ENCODE data around the gene RGL1.

Gene RGL1

GRCh38 chr1:183824291-183824690 lies 19.4 kb downstream of the RGL1 start:
- Mint-ChIP-seq H3K9me3 (ENCODE audit: low read depth) (no peaks in the 10 kb centered on the region), H3K27me3 (no peaks in the 10 kb centered on the region), H3K4me1 (ENCODE audit: low read depth) (no peaks in the 10 kb centered on the region), H3K27ac (no peak overlapping the region), H3K4me3 (no peak overlapping the region), H3K36me3 (no peaks in the 10 kb centered on the region)

DNA sequence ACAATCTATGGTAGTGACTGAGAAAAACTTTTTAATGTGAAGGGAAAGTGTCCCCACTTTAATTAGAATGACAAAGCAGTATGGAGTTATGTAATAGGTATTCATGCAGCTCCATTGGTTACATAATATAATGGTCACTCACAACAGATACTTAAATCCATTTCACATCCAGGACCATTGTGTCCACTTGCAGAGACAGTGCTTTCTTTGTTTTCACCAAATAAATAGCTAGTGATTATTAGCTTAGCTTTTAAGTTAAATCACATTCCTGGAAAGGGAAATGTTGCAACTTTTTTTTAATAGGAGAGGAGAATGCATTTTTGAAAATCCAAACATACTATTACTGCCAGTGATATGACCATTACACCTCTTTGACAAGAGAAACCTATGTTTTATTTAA lies 22.9 kb downstream of the RGL1 start:
- no peak overlapping the region for H3K27ac Mint-ChIP-seq
- no peaks in the 10 kb centered on the region for H3K4me1 Mint-ChIP-seq (ENCODE audit: low read depth)
- H3K27me3 Mint-ChIP-seq: no peaks in the 10 kb centered on the region
- H3K9me3 Mint-ChIP-seq (ENCODE audit: low read depth): no peaks in the 10 kb centered on the region
- no peak overlapping the region for H3K4me3 Mint-ChIP-seq
- no peaks in the 10 kb centered on the region for H3K36me3 Mint-ChIP-seq

- no peaks in the 10 kb centered on the region for H3K9me3 Mint-ChIP-seq (ENCODE audit: low read depth)
- no peak overlapping the region for H3K4me3 Mint-ChIP-seq
- no peaks in the 10 kb centered on the region for H3K36me3 Mint-ChIP-seq
- H3K27me3 Mint-ChIP-seq: no peaks in the 10 kb centered on the region
- no peak overlapping the region for H3K27ac Mint-ChIP-seq
- no peaks in the 10 kb centered on the region for H3K4me1 Mint-ChIP-seq (ENCODE audit: low read depth)
Observed at GRCh38 chr1:183830389-183830788, 25.5 kb downstream of the RGL1 start.

DNA sequence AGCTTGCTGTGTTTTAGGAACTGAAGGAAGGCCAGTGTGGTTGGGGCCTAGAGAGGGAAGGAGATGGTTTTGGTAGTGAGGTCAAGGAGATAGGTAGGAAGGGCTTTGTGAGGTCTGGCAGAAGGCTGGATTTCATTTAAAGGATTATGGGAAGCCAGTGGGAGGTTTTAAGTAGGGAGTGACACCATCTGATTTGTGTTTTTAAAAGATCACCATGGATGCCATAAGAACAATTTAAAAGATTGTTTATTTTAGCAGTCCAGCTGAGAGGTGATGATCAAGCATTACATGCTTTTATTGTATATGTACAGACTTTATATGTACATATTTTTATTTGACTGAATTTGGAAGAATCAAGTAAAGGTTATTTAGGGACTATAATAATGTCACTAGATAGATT lies 26.4 kb downstream of the RGL1 start:
- Mint-ChIP-seq H3K9me3 (ENCODE audit: low read depth) (no peaks in the 10 kb centered on the region), H3K27me3 (no peaks in the 10 kb centered on the region), H3K27ac (no peak overlapping the region), H3K4me1 (ENCODE audit: low read depth) (no peaks in the 10 kb centered on the region), H3K4me3 (no peak overlapping the region), H3K36me3 (no peaks in the 10 kb centered on the region)

- H3K9me3 Mint-ChIP-seq (ENCODE audit: low read depth): no peaks in the 10 kb centered on the region
- no peaks in the 10 kb centered on the region for H3K4me1 Mint-ChIP-seq (ENCODE audit: low read depth)
- H3K36me3 Mint-ChIP-seq: no peaks in the 10 kb centered on the region
- no peak overlapping the region for H3K27ac Mint-ChIP-seq
- H3K4me3 Mint-ChIP-seq: no peak overlapping the region
- no peaks in the 10 kb centered on the region for H3K27me3 Mint-ChIP-seq
Observed at GRCh38 chr1:183832459-183832858, 27.5 kb downstream of the RGL1 start.

GRCh38 chr1:183834568-183834967 lies 29.6 kb downstream of the RGL1 start:
- Mint-ChIP-seq H3K4me3 (no peak overlapping the region), H3K36me3 (no peaks in the 10 kb centered on the region), H3K27ac (no peak overlapping the region), H3K4me1 (ENCODE audit: low read depth) (no peaks in the 10 kb centered on the region), H3K27me3 (no peaks in the 10 kb centered on the region), H3K9me3 (ENCODE audit: low read depth) (no peaks in the 10 kb centered on the region)

DNA sequence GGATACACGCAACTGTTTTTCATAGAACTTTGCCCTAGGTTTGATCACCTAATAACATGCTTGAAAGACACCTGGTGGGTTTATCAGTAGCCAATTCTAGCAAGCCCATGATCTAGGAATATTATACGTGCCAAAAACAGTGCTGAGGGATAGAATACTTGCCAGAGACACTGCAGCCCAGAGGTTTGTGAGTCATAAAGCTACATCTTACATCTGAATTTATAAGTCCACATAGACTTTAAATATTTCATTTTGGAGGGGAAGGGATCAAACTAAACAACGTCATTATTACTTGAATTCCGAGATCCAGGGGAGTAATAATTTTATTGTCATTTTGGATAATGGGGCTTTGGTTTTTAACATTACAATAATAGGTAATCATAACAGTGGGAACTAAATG lies 31.7 kb downstream of the RGL1 start:
- Mint-ChIP-seq H3K4me3 (no peak overlapping the region), H3K9me3 (ENCODE audit: low read depth) (no peaks in the 10 kb centered on the region), H3K27me3 (no peaks in the 10 kb centered on the region)

DNA sequence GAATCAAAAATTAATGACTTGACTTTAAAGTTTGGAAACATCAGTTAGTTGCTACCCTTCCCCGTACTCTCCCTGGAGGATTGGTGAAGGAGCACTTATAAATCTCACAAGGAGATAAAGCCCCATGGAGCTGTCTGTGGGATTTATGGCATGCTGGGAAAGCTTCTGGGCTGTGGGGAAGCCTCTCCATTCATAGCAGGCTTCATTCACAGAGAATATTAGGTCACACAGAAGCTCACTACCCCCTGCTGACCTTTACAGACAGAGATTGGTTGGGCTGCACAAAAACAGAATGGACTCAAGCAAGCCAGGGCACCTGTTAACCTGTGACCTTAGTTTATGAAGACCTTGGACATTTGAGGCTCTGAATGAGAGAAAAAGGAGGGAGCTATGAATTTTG lies 32.1 kb downstream of the RGL1 start:
- no peak overlapping the region for H3K27ac Mint-ChIP-seq
- H3K27me3 Mint-ChIP-seq: no peaks in the 10 kb centered on the region
- no peaks in the 10 kb centered on the region for H3K36me3 Mint-ChIP-seq
- H3K4me3 Mint-ChIP-seq: no peak overlapping the region
- H3K4me1 Mint-ChIP-seq (ENCODE audit: low read depth): peaks cover 6% of the 10 kb centered on the region
- no peaks in the 10 kb centered on the region for H3K9me3 Mint-ChIP-seq (ENCODE audit: low read depth)

More for the DNA sequence above, 31.7 kb downstream of the RGL1 start:
- no peaks in the 10 kb centered on the region for H3K36me3 Mint-ChIP-seq
- H3K27ac Mint-ChIP-seq: no peak overlapping the region
- H3K4me1 Mint-ChIP-seq (ENCODE audit: low read depth): peaks cover 1% of the 10 kb centered on the region

- Mint-ChIP-seq H3K36me3 (no peaks in the 10 kb centered on the region), H3K4me3 (no peak overlapping the region), H3K4me1 (ENCODE audit: low read depth) (peaks cover 15% of the 10 kb centered on the region), H3K27ac (no peak overlapping the region), H3K27me3 (no peaks in the 10 kb centered on the region), H3K9me3 (ENCODE audit: low read depth) (no peaks in the 10 kb centered on the region)
Observed at GRCh38 chr1:183838221-183838620, 33.3 kb downstream of the RGL1 start.

DNA sequence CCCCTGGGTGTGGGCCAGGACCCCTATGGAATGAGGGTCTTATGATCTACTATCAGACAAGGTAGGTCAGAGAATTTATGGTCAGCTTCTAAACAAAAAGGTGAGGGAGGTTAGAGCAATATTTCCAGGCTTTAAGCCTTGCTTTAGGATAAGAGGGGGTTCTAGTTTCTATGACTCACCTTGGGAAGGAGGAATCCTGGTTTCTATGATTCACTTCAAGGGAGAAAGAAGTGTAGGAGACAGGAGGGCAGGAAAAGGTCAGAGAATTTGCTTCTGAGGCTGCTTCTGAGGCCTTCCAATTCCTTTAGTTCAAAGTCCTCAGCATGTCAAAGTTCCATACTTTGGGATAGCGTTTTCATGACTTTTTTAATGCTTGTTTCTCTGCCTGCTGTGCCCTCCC lies 35.2 kb downstream of the RGL1 start:
- H3K4me3 Mint-ChIP-seq: no peak overlapping the region
- no peaks in the 10 kb centered on the region for H3K9me3 Mint-ChIP-seq (ENCODE audit: low read depth)
- H3K4me1 Mint-ChIP-seq (ENCODE audit: low read depth): peaks cover 15% of the 10 kb centered on the region
- H3K27me3 Mint-ChIP-seq: no peaks in the 10 kb centered on the region
- H3K27ac Mint-ChIP-seq: no peak overlapping the region
- no peaks in the 10 kb centered on the region for H3K36me3 Mint-ChIP-seq

GRCh38 chr1:183841550-183841949 lies 36.6 kb downstream of the RGL1 start:
- peak overlapping the region; percentile 67 for H3K27ac Mint-ChIP-seq
- H3K4me3 Mint-ChIP-seq: peak overlapping the region; percentile 3
- H3K36me3 Mint-ChIP-seq: peaks cover 3% of the 10 kb centered on the region

GRCh38 chr1:183841950-183842794 lies 37.3 kb downstream of the RGL1 start:
- Mint-ChIP-seq H3K27ac (peak overlapping the region; percentile 67), H3K4me3 (peak overlapping the region; percentile 42), H3K36me3 (peaks cover 3% of the 10 kb centered on the region), H3K27me3 (no peaks in the 10 kb centered on the region), H3K4me1 (ENCODE audit: low read depth) (peaks cover 15% of the 10 kb centered on the region), H3K9me3 (ENCODE audit: low read depth) (no peaks in the 10 kb centered on the region)

More at GRCh38 chr1:183841550-183841949, 36.6 kb downstream of the RGL1 start:
- H3K27me3 Mint-ChIP-seq: no peaks in the 10 kb centered on the region
- no peaks in the 10 kb centered on the region for H3K9me3 Mint-ChIP-seq (ENCODE audit: low read depth)
- peaks cover 15% of the 10 kb centered on the region for H3K4me1 Mint-ChIP-seq (ENCODE audit: low read depth)

DNA sequence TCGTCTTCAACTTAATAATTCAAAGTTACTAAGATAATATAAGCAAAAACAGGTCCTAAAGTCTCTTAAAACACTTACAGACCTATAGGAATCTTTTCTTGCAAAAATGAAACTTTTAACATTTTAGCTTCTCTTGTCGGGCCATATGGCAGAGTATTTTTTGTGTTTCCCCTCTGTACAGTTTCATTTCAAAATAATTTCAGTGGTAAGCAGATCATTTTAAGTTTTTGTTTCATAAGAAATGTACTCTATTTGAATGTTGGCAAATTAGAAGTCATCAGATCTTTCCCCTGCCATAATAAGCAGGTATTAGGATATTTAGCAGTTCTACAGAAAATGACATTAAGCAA lies 37.9 kb downstream of the RGL1 start:
- Mint-ChIP-seq H3K9me3 (ENCODE audit: low read depth) (no peaks in the 10 kb centered on the region), H3K36me3 (peaks cover 5% of the 10 kb centered on the region), H3K4me1 (ENCODE audit: low read depth) (peaks cover 15% of the 10 kb centered on the region), H3K27me3 (no peaks in the 10 kb centered on the region), H3K27ac (peak overlapping the region; percentile 55), H3K4me3 (peak overlapping the region; percentile 42)

GRCh38 chr1:183844806-183845205 lies 39.9 kb downstream of the RGL1 start:
- Mint-ChIP-seq H3K36me3 (peaks cover 5% of the 10 kb centered on the region), H3K4me3 (no peak overlapping the region), H3K27me3 (no peaks in the 10 kb centered on the region), H3K27ac (no peak overlapping the region), H3K4me1 (ENCODE audit: low read depth) (peaks cover 15% of the 10 kb centered on the region), H3K9me3 (ENCODE audit: low read depth) (no peaks in the 10 kb centered on the region)

DNA sequence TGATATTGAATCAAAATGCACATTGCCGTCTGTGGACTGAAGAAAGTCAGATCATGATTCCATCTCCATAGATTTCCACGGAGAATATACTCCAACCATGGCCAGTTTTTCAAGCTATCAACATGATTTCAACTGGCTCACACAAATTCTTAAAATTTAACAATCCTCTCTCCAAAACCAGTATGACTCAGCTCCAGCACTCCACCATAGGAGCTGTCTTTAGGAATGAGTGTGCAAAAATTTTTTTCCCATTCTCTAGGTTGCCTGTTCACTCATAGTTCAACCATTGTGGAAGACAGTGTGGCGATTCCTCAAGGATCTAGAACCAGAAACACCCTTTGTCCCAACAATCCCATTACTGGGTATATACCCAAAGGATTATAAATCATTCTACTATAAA lies 40.8 kb downstream of the RGL1 start:
- Mint-ChIP-seq H3K36me3 (peaks cover 5% of the 10 kb centered on the region), H3K9me3 (ENCODE audit: low read depth) (no peaks in the 10 kb centered on the region), H3K27me3 (no peaks in the 10 kb centered on the region), H3K4me3 (no peak overlapping the region), H3K4me1 (ENCODE audit: low read depth) (peaks cover 15% of the 10 kb centered on the region), H3K27ac (no peak overlapping the region)

- Mint-ChIP-seq H3K36me3 (peaks cover 5% of the 10 kb centered on the region), H3K9me3 (ENCODE audit: low read depth) (no peaks in the 10 kb centered on the region), H3K27ac (no peak overlapping the region), H3K27me3 (no peaks in the 10 kb centered on the region), H3K4me1 (ENCODE audit: low read depth) (peaks cover 4% of the 10 kb centered on the region), H3K4me3 (no peak overlapping the region)
Observed at GRCh38 chr1:183847641-183848040, 42.7 kb downstream of the RGL1 start.
